ENCODE results near the gene APP.

Gene APP

GRCh38 chr21:25905126-25905525 is 265.4 kb downstream of the APP start:
- TF ChIP-seq CTCF (conservative IDR thresholded peaks at IDR 0.05; ENCODE audit: low read depth) = no peak
- H3K27ac ChIP-seq = no peak overlapping the region
- ChIA-PET POLR2A (ENCODE audit: low non-redundant PET) (no interaction called here), CTCF (interaction anchor here (1.2 kb wide), 1 partner anchor 103 kb away, joined by 5 read pairs; no protein-coding TSS in a partner anchor)
- DNase-seq (ENCODE audit: low spot score) = no peak

- CTCF ChIA-PET = interaction anchor here (1.2 kb wide), 1 partner anchor 102 kb away, joined by 5 read pairs; no protein-coding TSS in a partner anchor
- TF ChIP-seq CTCF (conservative IDR thresholded peaks at IDR 0.05; ENCODE audit: low read depth) = no peak
- no peak for DNase-seq (ENCODE audit: low spot score)
- POLR2A ChIA-PET (ENCODE audit: low non-redundant PET) = no interaction called here
- H3K27ac ChIP-seq = no peak overlapping the region
Observed at GRCh38 chr21:25904044-25904695, 266.4 kb downstream of the APP start.

GRCh38 chr21:25903607-25904006 is 267.0 kb downstream of the APP start:
- DNase-seq (ENCODE audit: low spot score) = no peak
- CTCF ChIA-PET = no interaction called here
- H3K27ac ChIP-seq = no peak overlapping the region
- POLR2A ChIA-PET (ENCODE audit: low non-redundant PET) = no interaction called here
- TF ChIP-seq CTCF (conservative IDR thresholded peaks at IDR 0.05; ENCODE audit: low read depth) = no peak

GRCh38 chr21:25901330-25901979 is 269.1 kb downstream of the APP start:
- H3K27ac ChIP-seq = no peak overlapping the region
- POLR2A ChIA-PET (ENCODE audit: low non-redundant PET) = no interaction called here
- DNase-seq (ENCODE audit: low spot score) = no peak
- CTCF ChIA-PET = interaction anchor here (1.0 kb wide), 1 partner anchor 131 kb away, joined by 3 read pairs; no protein-coding TSS in a partner anchor
- TF ChIP-seq CTCF (conservative IDR thresholded peaks at IDR 0.05; ENCODE audit: low read depth) = no peak

- H3K27ac ChIP-seq = no peak overlapping the region
- ChIA-PET CTCF (no interaction called here), POLR2A (ENCODE audit: low non-redundant PET) (no interaction called here)
- TF ChIP-seq CTCF (conservative IDR thresholded peaks at IDR 0.05; ENCODE audit: low read depth) = no peak
- no peak for DNase-seq (ENCODE audit: low spot score)
Observed at GRCh38 chr21:25898671-25899070, 271.9 kb downstream of the APP start.

- ChIA-PET POLR2A (ENCODE audit: low non-redundant PET) (no interaction called here), CTCF (interaction anchor here (1.0 kb wide), 1 partner anchor 16 kb away, joined by 3 read pairs; no protein-coding TSS in a partner anchor)
- no peak for DNase-seq (ENCODE audit: low spot score)
- H3K27ac ChIP-seq = peak overlapping the region; percentile 45; the same call in 1 of the 2 replicates
- TF ChIP-seq CTCF (conservative IDR thresholded peaks at IDR 0.05; ENCODE audit: low read depth) = no peak
Observed at GRCh38 chr21:25897383-25897782, 273.2 kb downstream of the APP start.
